HUES48 (cell line): Measurements from ENCODE around the gene GFAP.

Experiments used
- H3K27ac ChIP-seq: one replicate; pipeline ENCODE4 v1.7.0; 2013; ENCODE audit warnings: low read depth, low read length, inconsistent platforms
- H3K27me3 ChIP-seq: 2 replicates; pipeline ENCODE4 v1.6.1; 2013; ENCODE audit warnings: mild to moderate bottlenecking, low read length; ENCODE audit not compliant: control insufficient read depth, insufficient read depth
- H3K36me3 ChIP-seq: 2 replicates; pipeline ENCODE4 v1.6.1; 2013; ENCODE audit warnings: low read length; ENCODE audit not compliant: control insufficient read depth, insufficient read depth
- H3K4me1 ChIP-seq: 2 replicates; pipeline ENCODE4 v1.6.1; 2013; ENCODE audit warnings: mild to moderate bottlenecking, low read length; ENCODE audit not compliant: control insufficient read depth, insufficient read depth
- H3K4me3 ChIP-seq: 2 replicates; pipeline ENCODE4 v1.5.1; 2013; ENCODE audit warnings: mild to moderate bottlenecking, low read depth, low read length
- H3K9ac ChIP-seq: 2 replicates; pipeline ENCODE4 v1.6.1; 2013; ENCODE audit warnings: mild to moderate bottlenecking, low read depth, low read length, moderate library complexity
- H3K9me3 ChIP-seq: 2 replicates; pipeline ENCODE4 v1.6.1; 2013; ENCODE audit warnings: low read length; ENCODE audit not compliant: control insufficient read depth, insufficient read depth

GFAP gene

DNA sequence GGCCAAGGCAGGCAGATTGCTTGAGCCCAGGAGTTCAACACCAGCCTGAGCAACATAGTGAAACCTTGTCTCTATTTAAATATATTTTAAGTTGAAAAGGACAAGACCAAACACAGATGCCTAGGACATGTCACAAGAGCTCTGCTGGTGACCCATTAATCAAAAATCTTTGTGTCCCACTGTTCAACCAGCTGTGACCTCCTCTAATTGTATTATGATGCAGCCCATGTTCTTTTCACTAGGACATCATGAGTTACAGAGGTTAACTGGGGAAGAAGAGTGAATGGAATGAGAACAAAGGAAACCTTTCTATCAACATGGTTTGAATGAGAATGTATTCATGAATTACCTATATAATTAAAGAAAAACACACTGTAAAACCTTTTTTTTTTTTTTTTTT lies 23.1 kb downstream of the GFAP start:
- Histone ChIP-seq H3K27ac (peak overlapping the region; percentile 79), H3K36me3 (peaks cover 64% of the 10 kb centered on the region), H3K4me3 (no peak overlapping the region)

GRCh38 chr17:44889003-44889402 lies 26.3 kb downstream of the GFAP start:
- H3K27ac ChIP-seq, result no peak overlapping the region
- no peak overlapping the region for H3K4me3 ChIP-seq
- H3K4me1 ChIP-seq, result peaks cover 3% of the 10 kb centered on the region; the same call in 1 of the 2 replicates
- peaks cover 78% of the 10 kb centered on the region for H3K36me3 ChIP-seq
- no peaks in the 10 kb centered on the region for H3K27me3 ChIP-seq
- no peak overlapping the region for H3K9ac ChIP-seq
- H3K9me3 ChIP-seq, result no peaks in the 10 kb centered on the region

More for the DNA sequence above, 23.1 kb downstream of the GFAP start:
- Histone ChIP-seq H3K9ac (no peak overlapping the region), H3K9me3 (no peaks in the 10 kb centered on the region), H3K4me1 (peaks cover 3% of the 10 kb centered on the region; the same call in 1 of the 2 replicates), H3K27me3 (no peaks in the 10 kb centered on the region)

DNA sequence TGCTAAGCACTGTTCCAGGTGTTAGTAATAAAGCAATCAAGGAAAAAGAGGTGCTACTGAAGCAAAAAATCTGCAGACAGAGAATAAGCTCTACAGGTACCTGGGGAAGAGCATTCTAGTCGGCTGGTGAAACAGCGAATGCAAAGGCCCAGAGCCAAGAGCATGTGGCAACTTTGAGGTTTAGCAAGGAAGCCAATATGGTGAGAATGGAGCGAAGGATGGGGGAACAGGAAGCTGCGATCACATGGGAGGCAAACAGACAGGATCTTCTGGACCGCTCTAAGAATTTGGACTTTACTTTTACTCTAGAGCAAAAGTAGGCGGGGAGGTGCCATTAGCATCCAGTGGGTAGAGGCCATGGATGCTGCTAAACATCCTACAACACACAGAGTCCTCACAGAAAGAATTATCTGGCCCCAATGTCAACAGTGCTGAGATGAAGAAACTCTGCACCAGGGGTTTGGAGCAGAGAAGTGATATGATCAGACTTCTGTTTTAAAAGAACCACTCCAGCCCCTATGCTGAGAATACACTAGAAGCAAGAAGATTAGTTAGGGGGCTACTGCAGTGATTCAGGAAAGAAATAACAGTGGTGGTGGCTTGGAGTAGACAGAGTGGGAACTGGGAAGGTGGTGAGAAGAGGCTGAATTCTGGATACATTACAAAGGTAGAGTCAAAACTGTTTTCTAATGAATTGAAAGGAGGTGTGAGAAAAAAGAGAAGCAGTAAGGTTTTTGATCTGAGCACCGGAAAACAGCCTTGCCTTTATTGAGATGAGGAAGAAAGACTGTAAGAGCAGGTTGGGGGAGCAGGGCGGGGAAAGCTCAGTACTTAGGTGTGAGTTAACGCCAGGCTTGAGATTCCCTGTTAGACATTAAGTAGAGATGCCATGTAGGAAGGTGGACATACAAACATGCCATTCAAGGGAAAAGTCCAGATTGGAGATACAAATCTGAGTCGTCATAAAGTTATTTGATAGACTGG lies 27.0 kb downstream of the GFAP start:
- Histone ChIP-seq H3K9ac (no peak overlapping the region), H3K27ac (no peak overlapping the region), H3K9me3 (no peaks in the 10 kb centered on the region), H3K27me3 (no peaks in the 10 kb centered on the region), H3K36me3 (peaks cover 80% of the 10 kb centered on the region), H3K4me3 (no peak overlapping the region), H3K4me1 (peaks cover 3% of the 10 kb centered on the region; the same call in 1 of the 2 replicates)

DNA sequence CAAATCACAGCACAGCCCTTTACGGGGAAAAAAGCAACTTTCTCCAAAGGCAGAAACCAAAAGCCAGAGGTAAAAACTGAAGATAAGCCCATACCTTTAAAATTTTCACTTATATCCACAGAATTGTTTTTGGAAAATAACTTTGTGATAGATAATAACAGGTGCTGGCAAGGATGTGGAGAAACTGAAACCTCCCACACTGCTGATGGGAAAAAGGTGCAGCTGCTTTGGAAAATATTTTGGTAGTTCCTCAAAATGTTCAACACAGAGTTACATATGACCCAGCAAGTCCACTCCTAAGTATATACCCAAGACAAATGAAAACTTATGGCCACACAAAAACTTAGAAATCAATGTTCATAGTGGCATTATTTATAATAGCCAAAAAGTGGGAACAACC lies 28.3 kb downstream of the GFAP start:
- H3K4me3 ChIP-seq, result no peak overlapping the region
- no peaks in the 10 kb centered on the region for H3K9me3 ChIP-seq
- no peak overlapping the region for H3K27ac ChIP-seq
- H3K9ac ChIP-seq, result no peak overlapping the region
- peaks cover under 1% of the 10 kb centered on the region; the same call in 1 of the 2 replicates for H3K4me1 ChIP-seq
- H3K36me3 ChIP-seq, result peaks cover 81% of the 10 kb centered on the region
- H3K27me3 ChIP-seq, result no peaks in the 10 kb centered on the region

- Histone ChIP-seq H3K4me3 (no peak overlapping the region), H3K4me1 (no peaks in the 10 kb centered on the region), H3K27me3 (no peaks in the 10 kb centered on the region), H3K9me3 (no peaks in the 10 kb centered on the region), H3K27ac (no peak overlapping the region), H3K9ac (no peak overlapping the region), H3K36me3 (peaks cover 87% of the 10 kb centered on the region)
Measured at GRCh38 chr17:44884941-44885340, 30.4 kb downstream of the GFAP start.

- Histone ChIP-seq H3K4me3 (no peak overlapping the region), H3K36me3 (peaks cover 95% of the 10 kb centered on the region), H3K9ac (no peak overlapping the region), H3K27ac (no peak overlapping the region), H3K4me1 (no peaks in the 10 kb centered on the region), H3K9me3 (no peaks in the 10 kb centered on the region), H3K27me3 (no peaks in the 10 kb centered on the region)
Measured at GRCh38 chr17:44881145-44881544, 34.2 kb downstream of the GFAP start.

DNA sequence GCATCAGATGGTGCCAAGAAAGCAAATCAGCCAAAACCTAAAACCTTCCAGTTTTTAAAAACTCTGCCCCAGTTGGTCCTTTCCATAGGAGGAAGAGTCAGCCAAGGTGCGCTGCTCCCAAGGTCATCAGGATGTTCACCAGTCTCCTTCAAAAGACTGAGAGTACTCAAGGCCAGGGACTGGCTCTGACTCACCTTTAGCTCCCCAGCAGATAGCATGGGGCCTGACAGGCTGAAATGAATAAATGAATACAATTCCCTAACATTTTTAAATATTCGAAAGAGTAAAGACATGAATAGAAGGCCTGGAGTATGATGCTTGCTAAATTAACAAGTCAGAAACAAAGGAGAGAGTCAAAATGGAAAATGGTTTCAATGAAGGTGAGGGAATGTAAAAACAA lies 35.2 kb downstream of the GFAP start:
- Histone ChIP-seq H3K9ac (no peak overlapping the region), H3K27ac (peak overlapping the region; percentile 1), H3K27me3 (no peaks in the 10 kb centered on the region), H3K9me3 (no peaks in the 10 kb centered on the region), H3K4me3 (no peak overlapping the region), H3K4me1 (no peaks in the 10 kb centered on the region), H3K36me3 (peaks cover 94% of the 10 kb centered on the region)

DNA sequence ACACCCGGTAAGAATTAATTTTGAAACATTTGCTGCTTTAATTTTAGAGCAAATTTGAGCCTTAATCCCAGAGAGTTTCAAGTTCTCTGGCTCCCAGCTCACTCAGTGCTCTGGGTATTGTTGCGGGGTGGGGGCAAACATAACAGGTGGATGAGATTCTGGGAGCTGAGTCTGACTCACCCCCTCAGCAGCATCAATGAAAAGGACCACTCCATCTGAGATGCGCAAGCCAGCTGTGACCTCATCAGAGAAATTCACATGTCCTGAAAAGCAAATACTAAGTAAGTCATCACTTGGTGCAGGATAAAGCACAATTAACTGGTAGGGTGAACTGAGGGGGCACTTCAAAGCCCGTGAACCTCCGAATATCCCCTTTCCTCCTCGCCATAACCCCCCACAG lies 35.9 kb downstream of the GFAP start:
- Histone ChIP-seq H3K27me3 (no peaks in the 10 kb centered on the region), H3K9ac (no peak overlapping the region), H3K27ac (no peak overlapping the region), H3K9me3 (no peaks in the 10 kb centered on the region), H3K36me3 (peaks cover 94% of the 10 kb centered on the region), H3K4me3 (no peak overlapping the region), H3K4me1 (no peaks in the 10 kb centered on the region)

DNA sequence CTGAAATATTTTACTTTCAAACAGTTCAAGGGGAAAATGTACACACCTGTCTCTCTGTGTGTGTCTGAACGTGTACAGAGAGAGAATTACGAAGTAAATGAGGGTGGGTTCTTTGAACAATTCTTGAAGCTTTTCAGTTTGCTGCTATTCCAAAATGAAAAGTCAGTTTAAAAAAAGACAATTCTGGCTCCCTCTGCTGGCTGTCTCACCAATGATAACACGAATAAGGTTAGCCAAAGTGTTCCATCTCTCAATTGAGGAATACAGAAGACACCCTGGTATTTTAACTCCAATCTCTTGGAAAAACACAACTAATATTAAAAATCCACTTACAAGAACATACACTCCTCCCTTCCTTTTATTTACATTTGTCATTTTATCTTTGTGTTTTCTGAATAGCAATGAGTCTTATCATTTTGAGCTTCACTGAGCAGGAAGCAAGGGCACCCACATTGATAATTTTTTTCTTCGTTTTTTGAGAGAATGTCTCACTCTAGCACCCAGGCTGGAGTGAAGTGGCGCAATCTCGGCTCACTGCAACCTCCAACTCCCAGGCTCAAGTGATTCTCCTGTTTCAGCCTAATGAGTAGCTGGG lies 36.6 kb downstream of the GFAP start:
- Histone ChIP-seq H3K4me1 (no peaks in the 10 kb centered on the region), H3K9me3 (no peaks in the 10 kb centered on the region), H3K36me3 (peaks cover 93% of the 10 kb centered on the region), H3K27me3 (no peaks in the 10 kb centered on the region), H3K27ac (no peak overlapping the region), H3K4me3 (no peak overlapping the region), H3K9ac (no peak overlapping the region)

GRCh38 chr17:44877121-44877520 lies 38.2 kb downstream of the GFAP start:
- peaks cover 91% of the 10 kb centered on the region for H3K36me3 ChIP-seq
- no peaks in the 10 kb centered on the region for H3K27me3 ChIP-seq
- no peak overlapping the region for H3K27ac ChIP-seq
- H3K9ac ChIP-seq, result no peak overlapping the region
- no peaks in the 10 kb centered on the region for H3K9me3 ChIP-seq
- H3K4me1 ChIP-seq, result no peaks in the 10 kb centered on the region
- H3K4me3 ChIP-seq, result no peak overlapping the region

DNA sequence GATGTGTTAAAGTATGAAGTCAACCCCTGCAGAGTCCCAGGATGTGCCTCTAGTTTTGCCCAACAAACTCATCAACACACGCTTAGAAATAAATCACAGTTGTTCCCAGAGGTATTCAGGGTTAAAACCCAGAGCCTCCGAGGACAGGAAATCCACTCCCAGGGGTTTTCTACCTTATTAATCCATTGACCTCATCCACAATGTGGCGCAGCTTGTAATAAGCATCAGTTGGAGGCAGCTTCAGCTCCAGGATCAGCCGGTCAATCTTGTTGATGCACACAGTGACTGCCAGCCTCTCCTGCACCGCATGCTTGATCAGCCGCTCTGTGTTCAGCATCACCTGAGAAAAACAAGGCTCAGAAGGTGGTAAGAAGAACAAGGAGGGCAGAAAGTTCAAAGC lies 39.5 kb downstream of the GFAP start:
- H3K36me3 ChIP-seq, result peaks cover 88% of the 10 kb centered on the region

More for the DNA sequence above, 39.5 kb downstream of the GFAP start:
- Histone ChIP-seq H3K27ac (no peak overlapping the region), H3K9me3 (no peaks in the 10 kb centered on the region), H3K4me3 (no peak overlapping the region), H3K27me3 (no peaks in the 10 kb centered on the region), H3K9ac (no peak overlapping the region), H3K4me1 (no peaks in the 10 kb centered on the region)
